Tibial nerve (tissue), 4 donors: ENCODE measurements around the gene POMT2.

Experiments used
- EP300 ChIP-seq, 2 donors: sonication (generic); formaldehyde crosslinking; IDR thresholded peaks; one replicate each; pipeline ENCODE4 v1.6.1; 2017; ENCODE audit warnings: antibody characterized with exemption in 2 of 2, mild to moderate bottlenecking in 1 of 2
- POLR2A ChIP-seq, 2 donors: fragments of 450-650 bp; IDR thresholded peaks; one replicate each; pipeline ENCODE4 v1.6.1; 2017; ENCODE audit warnings: antibody characterized with exemption in 2 of 2, mild to moderate bottlenecking in 2 of 2, moderate library complexity in 2 of 2
- TF ChIP-seq, protein P1 (sequence below), 5 experiments: fragments of 200-600 bp in 3 of 5; fragments of 450-650 bp in 2 of 5; sonication (generic) in 3 of 5; IDR thresholded peaks; one replicate each; pipeline ENCODE4 v1.5.1; 2016 to 2019; ENCODE audit warnings: antibody characterized with exemption in 5 of 5, mild to moderate bottlenecking in 3 of 5, moderate library complexity in 2 of 5

DNA sequence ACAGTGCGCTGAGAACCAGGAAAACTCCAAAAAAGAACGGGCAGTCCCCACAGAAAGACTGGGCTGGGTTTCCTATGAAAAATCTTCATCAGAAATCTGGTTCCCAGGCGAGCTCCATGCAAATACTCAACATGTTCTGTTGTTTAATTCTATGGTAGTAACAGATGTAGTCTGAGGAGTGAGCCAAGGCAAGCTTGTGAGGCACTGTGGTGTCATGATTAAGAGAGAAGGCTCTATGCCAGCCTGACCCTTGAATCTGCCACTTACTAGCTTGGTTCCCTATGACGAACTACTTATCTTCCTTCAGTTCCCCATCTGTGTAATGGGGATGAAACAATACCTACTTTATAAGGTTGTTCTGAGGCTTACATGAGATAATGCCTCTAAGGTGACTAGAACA lies 10.7 kb downstream of the POMT2 start:
- TF ChIP-seq, protein P1, sequence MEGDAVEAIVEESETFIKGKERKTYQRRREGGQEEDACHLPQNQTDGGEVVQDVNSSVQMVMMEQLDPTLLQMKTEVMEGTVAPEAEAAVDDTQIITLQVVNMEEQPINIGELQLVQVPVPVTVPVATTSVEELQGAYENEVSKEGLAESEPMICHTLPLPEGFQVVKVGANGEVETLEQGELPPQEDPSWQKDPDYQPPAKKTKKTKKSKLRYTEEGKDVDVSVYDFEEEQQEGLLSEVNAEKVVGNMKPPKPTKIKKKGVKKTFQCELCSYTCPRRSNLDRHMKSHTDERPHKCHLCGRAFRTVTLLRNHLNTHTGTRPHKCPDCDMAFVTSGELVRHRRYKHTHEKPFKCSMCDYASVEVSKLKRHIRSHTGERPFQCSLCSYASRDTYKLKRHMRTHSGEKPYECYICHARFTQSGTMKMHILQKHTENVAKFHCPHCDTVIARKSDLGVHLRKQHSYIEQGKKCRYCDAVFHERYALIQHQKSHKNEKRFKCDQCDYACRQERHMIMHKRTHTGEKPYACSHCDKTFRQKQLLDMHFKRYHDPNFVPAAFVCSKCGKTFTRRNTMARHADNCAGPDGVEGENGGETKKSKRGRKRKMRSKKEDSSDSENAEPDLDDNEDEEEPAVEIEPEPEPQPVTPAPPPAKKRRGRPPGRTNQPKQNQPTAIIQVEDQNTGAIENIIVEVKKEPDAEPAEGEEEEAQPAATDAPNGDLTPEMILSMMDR (IDR thresholded peaks at IDR 0.05), result no peak
- TF ChIP-seq POLR2A (IDR thresholded peaks at IDR 0.05), result no peak
- no peak for TF ChIP-seq EP300 (IDR thresholded peaks at IDR 0.05)
